ENCODE results near the gene CD209.

- no peak for TF ChIP-seq CTCF (IDR thresholded peaks at IDR 0.05)
- TF ChIP-seq POLR2AphosphoS5 (IDR thresholded peaks at IDR 0.05) = no peak
These were observed 16.4 kb upstream of the CD209 start for GRCh38 chr19:7763696-7764095.
